Kidney tubule cell (primary cell): Measurements from ENCODE around the gene SLC36A3.
"Not testable (repeated sequence)": the region's sequence is repeated elsewhere in the genome, so short reads cannot be mapped to it uniquely, and the experiment has no call there.

Experiments
- DNase-seq: peaks from one replicate; pipeline ENCODE4 v3.0.0-alpha.2; 2018; ENCODE audit warnings: low spot score

Gene SLC36A3

DNA sequence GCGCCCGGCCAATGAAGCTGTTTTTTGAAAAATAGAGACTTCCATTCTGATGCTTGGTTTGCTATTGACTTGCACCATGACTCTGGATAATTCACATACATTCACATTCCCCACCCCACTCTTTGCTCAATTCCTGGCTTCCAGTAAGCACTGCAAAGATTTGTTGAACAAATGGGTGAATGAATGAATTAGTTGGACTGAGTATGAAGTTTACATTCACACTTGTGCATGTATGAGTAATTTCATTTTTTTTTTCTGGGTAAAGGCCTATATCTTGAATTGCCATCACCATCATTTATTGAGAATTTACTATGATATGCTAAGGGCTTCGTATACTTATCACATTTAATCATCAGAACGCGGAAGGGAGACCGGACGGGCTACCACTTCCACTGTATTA, 65.9 kb downstream of the SLC36A3 start:
- no peak for DNase-seq

DNA sequence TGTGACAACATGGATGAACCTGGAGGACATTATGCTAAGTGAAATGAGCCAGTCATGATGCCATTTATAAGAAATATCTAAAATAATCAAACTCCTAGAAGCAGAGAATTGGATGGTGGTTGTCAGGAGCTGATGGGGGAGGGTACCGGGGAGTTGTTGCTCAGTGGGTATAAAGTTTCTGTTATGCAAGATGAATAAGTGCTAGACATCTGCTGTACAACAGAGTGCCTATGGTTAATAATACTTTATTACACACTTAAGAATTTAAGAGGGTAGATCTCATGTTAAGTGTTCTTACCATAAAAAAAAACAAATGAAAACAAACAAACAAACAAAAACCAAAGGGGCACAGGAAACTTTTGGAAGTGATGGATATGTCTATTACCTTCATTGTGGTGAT, 66.7 kb downstream of the SLC36A3 start:
- no peak for DNase-seq

DNA sequence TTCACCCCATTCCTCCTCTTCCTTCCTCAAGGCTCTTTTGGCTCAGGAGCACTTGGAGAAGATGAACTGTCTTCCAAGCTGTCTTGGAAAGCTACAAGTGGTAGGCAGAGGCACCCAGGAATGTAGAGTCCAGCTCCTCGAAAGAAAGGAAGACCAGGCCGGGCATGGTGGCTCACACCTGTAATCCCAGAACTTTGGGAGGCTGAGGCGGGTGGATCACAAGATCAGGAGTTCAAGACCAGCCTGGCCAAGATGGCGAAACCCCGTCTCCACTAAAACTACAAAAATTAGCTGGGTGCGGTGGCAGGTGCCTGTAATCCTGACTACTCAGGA, 68.4 kb downstream of the SLC36A3 start:
- not testable (repeated sequence) for DNase-seq

DNA sequence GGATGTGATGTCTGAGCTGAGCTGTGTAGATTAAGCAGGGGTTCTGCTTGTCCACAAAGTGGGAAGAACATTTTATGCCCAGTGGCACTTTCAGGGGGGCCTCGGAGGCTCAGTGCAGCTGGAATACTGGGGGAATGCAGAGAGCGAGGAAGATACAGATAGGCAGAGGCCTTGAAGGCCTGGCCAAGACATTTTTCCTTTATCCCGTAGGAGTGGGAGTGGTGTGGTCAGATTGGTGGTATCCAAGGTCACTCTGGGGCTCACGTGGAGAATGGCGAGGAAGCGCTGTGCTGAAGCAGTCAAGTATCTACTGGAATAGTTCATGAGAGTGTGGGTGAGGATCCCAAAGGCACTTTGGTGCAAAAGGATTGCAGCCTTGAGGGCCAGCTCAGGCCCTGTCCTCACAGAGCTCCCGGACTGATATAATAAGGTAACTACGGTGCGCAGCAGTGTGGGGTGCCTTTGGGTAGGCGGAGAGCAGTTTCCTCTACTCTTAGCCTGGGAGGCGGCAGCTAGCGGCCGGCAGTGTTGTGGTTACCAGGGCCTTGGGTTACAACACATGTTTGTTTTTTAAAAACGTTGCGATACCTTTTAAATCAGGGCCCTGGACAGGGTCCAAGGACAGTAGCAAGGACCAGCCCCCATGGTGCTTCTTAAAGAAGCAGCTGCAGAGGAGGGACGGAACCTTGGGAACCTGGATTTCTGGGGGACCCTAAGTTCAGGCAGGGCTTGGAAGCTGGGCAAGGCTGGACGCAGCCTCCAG, 68.9 kb downstream of the SLC36A3 start:
- no peak for DNase-seq

DNA sequence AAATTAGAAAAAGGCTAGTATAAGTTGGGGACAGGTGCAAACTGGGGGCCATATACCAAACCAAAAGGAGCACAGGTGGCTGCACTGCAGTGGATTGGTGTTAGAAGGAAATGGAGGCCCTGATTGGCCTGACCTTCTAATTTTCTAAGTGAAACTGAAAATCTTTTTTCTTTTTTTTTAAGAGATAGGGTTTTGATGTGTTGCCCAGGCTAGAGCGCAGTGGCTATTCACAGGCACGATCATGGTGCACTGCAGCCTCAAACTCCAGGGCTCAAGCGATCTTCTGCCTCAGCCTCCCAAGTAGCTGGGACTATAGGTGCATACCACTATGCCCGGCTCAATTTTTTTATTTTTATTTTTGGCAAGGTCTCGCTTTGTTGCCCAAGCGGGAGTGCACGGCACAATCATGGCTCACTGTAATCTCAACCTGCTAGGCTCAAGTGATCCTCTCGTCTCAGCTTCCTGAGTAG, 69.9 kb downstream of the SLC36A3 start:
- DNase-seq, result no peak

DNA sequence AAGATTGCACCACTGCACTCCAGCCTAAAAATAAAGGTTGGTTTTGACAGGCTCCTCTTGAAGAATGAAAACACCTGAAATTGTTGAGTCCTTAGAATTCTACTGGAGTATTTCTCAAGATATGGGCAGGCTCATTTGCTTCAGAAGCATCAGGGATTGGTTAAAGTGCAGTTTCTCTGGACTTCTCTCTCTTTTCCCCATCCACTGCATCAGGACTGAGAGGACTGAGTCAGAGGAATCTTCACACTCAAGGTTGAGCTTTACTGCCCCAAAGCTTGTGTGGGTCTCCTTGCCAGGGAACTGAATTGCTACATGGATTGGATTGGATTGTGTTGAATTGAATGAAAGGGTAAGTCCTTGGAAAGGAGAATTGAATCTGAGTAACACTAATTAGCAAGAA, 72.2 kb downstream of the SLC36A3 start:
- DNase-seq, result no peak

DNA sequence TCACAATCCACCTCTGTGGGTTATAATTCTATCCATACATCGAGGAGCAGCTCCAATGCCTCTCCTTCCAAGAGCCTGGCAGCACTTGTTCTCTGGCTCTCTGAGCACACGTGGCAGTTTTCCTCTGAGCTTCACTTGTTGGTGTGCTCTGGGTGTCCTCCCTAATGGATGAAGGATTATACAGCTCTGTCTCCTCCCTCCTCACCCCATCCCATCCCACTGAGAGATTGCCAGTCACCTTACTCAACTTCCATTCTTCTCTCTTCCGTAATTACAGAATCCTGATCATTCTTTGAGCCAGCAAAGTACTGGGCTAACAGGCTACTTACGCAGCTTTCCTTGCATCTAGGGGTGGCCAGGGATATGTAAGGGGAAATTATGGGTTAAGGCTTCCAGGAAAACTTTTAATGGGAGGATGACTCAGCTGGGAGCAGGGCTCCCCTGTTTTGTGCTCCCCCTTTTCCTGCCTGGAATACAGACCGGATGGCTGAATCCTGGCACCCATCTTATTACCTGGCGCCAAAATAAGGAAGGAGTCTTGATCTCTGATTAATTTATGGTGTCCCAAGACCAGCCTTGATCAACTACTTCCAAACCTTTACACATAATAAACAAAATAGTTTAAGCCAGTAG, 73.4 kb downstream of the SLC36A3 start:
- no peak for DNase-seq

DNA sequence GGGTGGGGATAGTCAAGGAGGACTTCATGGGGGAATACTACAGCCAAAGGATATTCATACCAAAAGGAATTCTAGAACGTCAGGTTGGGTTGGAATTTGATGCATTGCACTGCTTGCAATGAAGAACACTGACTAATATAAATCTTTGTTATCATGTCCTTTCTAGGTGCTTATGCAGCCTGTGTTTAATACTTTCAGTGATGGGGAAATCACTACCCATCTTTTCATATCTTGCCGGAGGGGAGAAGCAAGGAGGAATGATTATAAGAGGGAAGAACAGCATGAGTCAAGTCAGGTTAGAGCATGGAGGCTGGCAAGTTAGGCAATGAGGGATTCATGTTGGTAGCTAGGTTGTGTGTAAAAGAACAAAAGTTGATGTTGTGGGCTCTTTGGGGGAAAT, 74.6 kb downstream of the SLC36A3 start:
- DNase-seq, result no peak

DNA sequence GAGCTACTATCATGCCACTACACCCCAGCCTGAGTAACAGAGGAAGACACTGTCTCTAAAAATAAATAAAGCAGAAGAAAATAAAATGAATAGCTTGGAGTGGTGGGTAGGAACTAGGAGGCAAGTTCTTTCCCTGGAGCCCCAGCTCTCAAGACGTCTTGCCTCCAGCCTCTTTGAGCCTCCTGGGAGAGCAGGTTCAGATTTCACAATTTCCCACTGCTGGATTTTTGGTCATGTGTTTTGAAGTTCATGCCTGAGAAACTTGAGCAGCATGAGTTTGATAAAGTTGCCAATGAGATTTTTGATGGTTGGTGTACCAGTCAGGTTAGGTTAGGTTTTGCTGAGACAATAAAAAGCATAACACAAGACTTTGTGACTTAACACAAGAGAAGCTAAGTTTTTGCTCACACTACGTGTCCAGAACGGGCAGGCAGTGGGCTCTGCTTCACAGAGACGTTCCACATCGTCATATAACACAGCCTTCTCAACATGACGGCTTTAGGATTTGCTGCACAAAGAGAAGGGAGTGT, 75.6 kb downstream of the SLC36A3 start:
- DNase-seq, result no peak
